Adrenal gland (tissue), 12 donors: ENCODE measurements around the gene SLIT3. TPM values are rescaled to one million over a fixed set of nuclear protein-coding genes. Genes with fewer than 3 reads are reported as not detected.

ENCODE experiments used
- DNase-seq, 7 donors: peaks; one replicate each; pipeline ENCODE4 v3.0.0-alpha.2; 2019 to 2020
- H3K27ac ChIP-seq, 5 donors: fragments of 200-600 bp; sonication (generic) in 4 of 5; 1 replicate in 3 of 5; 2 replicates in 2 of 5; pipeline versions ENCODE4 v1.5.1 to v1.8.0; 2016 to 2020; ENCODE audit warnings: mild to moderate bottlenecking in 1 of 5
- H3K27me3 ChIP-seq: fragments of 200-600 bp; 2 replicates; pipeline ENCODE4 v1.8.0; 2021
- H3K36me3 ChIP-seq, 2 donors: fragments of 200-600 bp; replicated peaks in 1 of 2; 1 replicate in 1 of 2; 2 replicates in 1 of 2; pipeline versions ENCODE4 v1.5.1 to v1.8.0; 2018 to 2022
- H3K4me1 ChIP-seq, 2 donors: fragments of 200-600 bp; replicated peaks in 1 of 2; 1 replicate in 1 of 2; 2 replicates in 1 of 2; pipeline versions ENCODE4 v1.5.1 to v1.8.0; 2018 to 2021
- H3K4me3 ChIP-seq, 4 donors: fragments of 200-600 bp; sonication (generic) in 3 of 4; one replicate each; pipeline ENCODE4 v1.5.1; 2016 to 2018
- H3K9me3 ChIP-seq, 3 donors: fragments of 200-600 bp; sonication (generic) in 1 of 3; replicated peaks in 1 of 3; 1 replicate in 2 of 3; 2 replicates in 1 of 3; pipeline versions ENCODE4 v1.5.1 to v1.8.0; 2016 to 2021
- CTCF ChIP-seq, 6 experiments: fragments of 450-650 bp in 4 of 6; fragments of 200-600 bp in 2 of 6; sonication (generic) in 1 of 6; IDR thresholded peaks; 1 replicate in 5 of 6; 2 replicates in 1 of 6; pipeline versions ENCODE4 v1.5.1 to v1.8.0; 2016 to 2021; ENCODE audit warnings: antibody characterized with exemption in 6 of 6, mild to moderate bottlenecking in 2 of 6, moderate library complexity in 1 of 6
- POLR2A ChIP-seq, 2 donors: fragments of 450-650 bp; IDR thresholded peaks; one replicate each; pipeline ENCODE4 v1.6.1; 2017; ENCODE audit warnings: antibody characterized with exemption in 2 of 2, mild to moderate bottlenecking in 2 of 2, moderate library complexity in 1 of 2
- WGBS, 4 donors: extraction: QIAGEN DNeasy Blood & Tissue Kit in 2 of 4; methylation state at CpG; one replicate each; pipeline versions ENCODE4 v1.1.5 to v1.1.7; 2013 to 2017; 5-methylcytosine and 5-hydroxymethylcytosine counted together
- intact Hi-C, 2 donors: fragments of 100-400 bp; cut with DNase I; formaldehyde crosslinking; loops; one replicate each; pipeline versions ENCODE4 v1.14.1 to v1.15.0; 2022 to 2023
- polyA plus RNA-seq, 3 donors: library from polyadenylated mRNA; stranded (reverse); fragments of 200-250 nt in 2 of 3; fragments of 350-450 nt in 1 of 3; fragmentation: Illumina TruSeq in 1 of 3; extraction: RNeasy Lipid Tissue Mini Kit (QIAGEN cat#74804) in 1 of 3; gene quantifications; one replicate each; pipeline ENCODE4 v1.2.3, GENCODE V29; 2013 to 2014
- total RNA-seq, 9 donors: library from RNA; depleted of rRNA in 4 of 9; stranded (reverse); fragments of >200 nt in 4 of 9; fragments of 120-200 nt in 1 of 9; fragmentation: NEBNext Ultra II Directional in 1 of 9; extraction: Animal tissue kit (Norgen Biotek cat#: 25700) in 1 of 9; gene quantifications; one replicate each; pipeline versions ENCODE4 v1.1.0 to v1.2.4, GENCODE V29; 2013 to 2023
- donor health status: healthy with polysubstance abuse.
- donor health status: Bipolar disorder and iron deficiency.
- donor health status: DM: yes; HTN: yes; CAD: no.
- donor health status: DM: no; HTN: no; CAD: no.
- donor health status: DM: no; HTN: no; CAD: no.
- donor health status: DM: yes; HTN: yes; CAD: no.

The SLIT3 gene
- total and polyA plus RNA-seq, 12 donors, result 10.0 to 94.1 (median 32.8) TPM

GRCh38 chr5:168771678-168772077 lies 529.3 kb downstream of the SLIT3 start:
- Histone ChIP-seq H3K4me3 (no peak overlapping the region), H3K36me3 (no peaks in the 10 kb centered on the region), H3K27ac (peak overlapping the region in 1 of 5 donors; percentile 21), H3K9me3 (no peaks in the 10 kb centered on the region), H3K27me3 (no peaks in the 10 kb centered on the region), H3K4me1 (peaks cover 0 to 8% of the 10 kb centered on the region in 2 donors)
- TF ChIP-seq POLR2A (IDR thresholded peaks at IDR 0.05) (no peak), CTCF (IDR thresholded peaks at IDR 0.05) (no peak)
- WGBS, 4 donors, result 80 to 86% (median 82%) methylated on average over 6 of the region's 6 CpGs
- DNase-seq, result no peak
- intact Hi-C loops, result no loop called here

- intact Hi-C loops, result no loop called here
- 52 to 73% (median 57%) methylated on average over 5 of the region's 5 CpGs for WGBS, 4 donors
- no peak for TF ChIP-seq POLR2A (IDR thresholded peaks at IDR 0.05)
- TF ChIP-seq CTCF (IDR thresholded peaks at IDR 0.05), result no peak
- DNase-seq, result peak in 3 of 7 donors; percentile 14 to 72 (median 39)
- H3K27ac ChIP-seq, result peak overlapping the region in 1 of 5 donors; percentile 21
- no peaks in the 10 kb centered on the region for H3K9me3 ChIP-seq
- peaks cover 0 to 5% of the 10 kb centered on the region in 2 donors for H3K4me1 ChIP-seq
- no peaks in the 10 kb centered on the region for H3K27me3 ChIP-seq
- no peak overlapping the region for H3K4me3 ChIP-seq
- H3K36me3 ChIP-seq, result no peaks in the 10 kb centered on the region
Observed at GRCh38 chr5:168770996-168771395, 529.9 kb downstream of the SLIT3 start.

- intact Hi-C loops, result no loop called here
- DNase-seq, result peak in 1 of 7 donors; percentile 76
- WGBS, 4 donors, result 75 to 85% (median 79%) methylated on average over 8 of the region's 8 CpGs
- no peaks in the 10 kb centered on the region for H3K9me3 ChIP-seq
- no peaks in the 10 kb centered on the region for H3K27me3 ChIP-seq
- H3K27ac ChIP-seq, result peak overlapping the region in 1 of 5 donors; percentile 21
- no peak for TF ChIP-seq POLR2A (IDR thresholded peaks at IDR 0.05)
- TF ChIP-seq CTCF (IDR thresholded peaks at IDR 0.05), result no peak
- no peaks in the 10 kb centered on the region for H3K36me3 ChIP-seq
- H3K4me1 ChIP-seq, result peaks cover 0 to 12% of the 10 kb centered on the region in 2 donors
- no peak overlapping the region for H3K4me3 ChIP-seq
Observed at GRCh38 chr5:168770036-168770498, 530.9 kb downstream of the SLIT3 start.

- no peak for DNase-seq
- peaks cover 0 to 14% of the 10 kb centered on the region in 2 donors for H3K4me1 ChIP-seq
- TF ChIP-seq POLR2A (IDR thresholded peaks at IDR 0.05) (no peak), CTCF (IDR thresholded peaks at IDR 0.05) (no peak)
- 89 to 98% (median 93%) methylated on average over 13 of the region's 13 CpGs for WGBS, 4 donors
- H3K36me3 ChIP-seq, result no peaks in the 10 kb centered on the region
- H3K9me3 ChIP-seq, result no peaks in the 10 kb centered on the region
- no peak overlapping the region for H3K27ac ChIP-seq
- H3K4me3 ChIP-seq, result no peak overlapping the region
- no peaks in the 10 kb centered on the region for H3K27me3 ChIP-seq
- intact Hi-C loops, result no loop called here
Observed at GRCh38 chr5:168768172-168768571, 532.8 kb downstream of the SLIT3 start.
